ENCODE data around the gene CEP192.

The CEP192 gene, protein sequence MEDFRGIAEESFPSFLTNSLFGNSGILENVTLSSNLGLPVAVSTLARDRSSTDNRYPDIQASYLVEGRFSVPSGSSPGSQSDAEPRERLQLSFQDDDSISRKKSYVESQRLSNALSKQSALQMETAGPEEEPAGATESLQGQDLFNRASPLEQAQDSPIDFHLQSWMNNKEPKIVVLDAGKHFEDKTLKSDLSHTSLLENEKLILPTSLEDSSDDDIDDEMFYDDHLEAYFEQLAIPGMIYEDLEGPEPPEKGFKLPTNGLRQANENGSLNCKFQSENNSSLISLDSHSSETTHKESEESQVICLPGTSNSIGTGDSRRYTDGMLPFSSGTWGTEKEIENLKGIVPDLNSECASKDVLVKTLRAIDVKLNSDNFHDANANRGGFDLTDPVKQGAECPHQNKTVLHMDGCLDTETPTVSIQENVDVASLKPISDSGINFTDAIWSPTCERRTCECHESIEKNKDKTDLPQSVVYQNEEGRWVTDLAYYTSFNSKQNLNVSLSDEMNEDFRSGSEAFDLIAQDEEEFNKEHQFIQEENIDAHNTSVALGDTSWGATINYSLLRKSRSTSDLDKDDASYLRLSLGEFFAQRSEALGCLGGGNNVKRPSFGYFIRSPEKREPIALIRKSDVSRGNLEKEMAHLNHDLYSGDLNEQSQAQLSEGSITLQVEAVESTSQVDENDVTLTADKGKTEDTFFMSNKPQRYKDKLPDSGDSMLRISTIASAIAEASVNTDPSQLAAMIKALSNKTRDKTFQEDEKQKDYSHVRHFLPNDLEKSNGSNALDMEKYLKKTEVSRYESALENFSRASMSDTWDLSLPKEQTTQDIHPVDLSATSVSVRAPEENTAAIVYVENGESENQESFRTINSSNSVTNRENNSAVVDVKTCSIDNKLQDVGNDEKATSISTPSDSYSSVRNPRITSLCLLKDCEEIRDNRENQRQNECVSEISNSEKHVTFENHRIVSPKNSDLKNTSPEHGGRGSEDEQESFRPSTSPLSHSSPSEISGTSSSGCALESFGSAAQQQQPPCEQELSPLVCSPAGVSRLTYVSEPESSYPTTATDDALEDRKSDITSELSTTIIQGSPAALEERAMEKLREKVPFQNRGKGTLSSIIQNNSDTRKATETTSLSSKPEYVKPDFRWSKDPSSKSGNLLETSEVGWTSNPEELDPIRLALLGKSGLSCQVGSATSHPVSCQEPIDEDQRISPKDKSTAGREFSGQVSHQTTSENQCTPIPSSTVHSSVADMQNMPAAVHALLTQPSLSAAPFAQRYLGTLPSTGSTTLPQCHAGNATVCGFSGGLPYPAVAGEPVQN (N-terminal part only)

DNA sequence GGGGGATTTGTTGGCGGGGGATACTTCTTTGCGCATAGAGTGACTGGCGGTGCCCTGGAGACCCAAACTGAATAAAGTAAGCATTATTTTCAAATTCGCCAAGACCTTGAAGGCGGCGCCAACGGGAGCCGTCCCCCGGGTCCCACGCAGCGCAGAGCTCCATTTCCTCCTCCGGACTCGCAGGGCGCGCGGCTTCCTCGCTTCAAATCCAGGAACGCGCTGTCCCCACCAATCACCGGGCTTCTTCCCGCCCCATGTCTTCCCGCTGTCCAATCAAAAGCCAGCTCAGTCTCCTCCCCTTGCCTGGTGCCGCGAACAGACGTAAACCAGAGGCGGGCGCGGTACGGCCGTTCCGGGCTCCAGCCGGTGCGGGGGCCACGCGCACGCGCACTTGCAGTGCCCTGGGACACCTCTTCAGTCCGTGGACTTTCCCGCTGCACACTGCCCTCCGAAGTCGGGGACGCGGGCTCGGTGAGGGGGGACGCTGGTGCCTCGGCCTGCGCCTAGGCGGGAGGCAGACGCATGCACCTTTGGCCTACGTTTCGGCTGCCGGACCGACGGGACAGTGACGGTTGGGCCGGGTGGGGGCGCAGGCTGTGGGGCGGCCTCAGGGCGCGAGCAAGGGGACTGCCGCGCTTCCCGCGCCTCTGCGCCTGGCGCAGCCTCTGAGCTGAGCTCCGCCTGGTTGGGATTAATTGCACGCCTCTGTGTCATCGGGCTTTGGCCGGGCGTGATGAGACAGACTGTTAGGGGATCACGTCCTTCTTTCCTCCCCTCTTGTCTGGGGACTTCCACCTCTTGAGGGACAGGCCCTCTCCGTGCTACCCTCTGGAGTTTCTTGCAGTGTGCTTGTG lies at the start of gene CEP192:
TSS of gene CEP192 (plus strand) at position 396 of the 854 bp plus-strand sequence. CDS start 8,063 bp downstream, outside the sequence.
- H3K9me3 Mint-ChIP-seq, result no peaks in the 10 kb centered on the region
- H3K27ac Mint-ChIP-seq, result peak within 1 kb of the TSS; percentile 96
- H3K36me3 Mint-ChIP-seq (ENCODE audit: low read depth), result peaks cover 11% of the 10 kb centered on the region
- H3K4me3 Mint-ChIP-seq, result peak within 1 kb of the TSS; percentile 99
- H3K4me1 Mint-ChIP-seq (ENCODE audit: low read depth), result peaks cover 21% of the 10 kb centered on the region
- H3K27me3 Mint-ChIP-seq (ENCODE audit: low read depth), result no peaks in the 10 kb centered on the region

DNA sequence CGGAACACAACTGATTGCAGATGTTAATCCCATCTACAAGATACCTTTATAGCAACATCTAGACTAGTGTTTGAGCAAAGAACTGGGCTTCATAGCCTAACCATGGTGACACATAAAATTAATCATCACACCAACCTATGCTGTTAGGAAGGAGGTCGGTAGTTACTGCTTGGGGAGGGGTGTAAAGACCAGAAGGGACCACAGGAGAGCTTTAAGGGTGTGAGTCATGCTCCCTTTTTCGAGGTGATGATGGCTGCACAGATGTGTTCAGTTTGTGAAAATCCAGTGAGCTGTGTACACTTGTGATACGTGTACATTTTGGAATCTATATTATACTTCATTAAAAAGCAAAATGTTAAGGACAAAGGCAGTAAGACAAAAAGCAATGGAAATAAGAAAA lies 47.9 kb upstream of the CEP192 start:
- peaks cover 11% of the 10 kb centered on the region for H3K27me3 Mint-ChIP-seq (ENCODE audit: low read depth)
- peaks cover 14% of the 10 kb centered on the region for H3K4me1 Mint-ChIP-seq (ENCODE audit: low read depth)
- no peaks in the 10 kb centered on the region for H3K9me3 Mint-ChIP-seq
- H3K36me3 Mint-ChIP-seq (ENCODE audit: low read depth), result peaks cover 2% of the 10 kb centered on the region
- H3K27ac Mint-ChIP-seq, result no peak overlapping the region
- H3K4me3 Mint-ChIP-seq, result no peak overlapping the region

DNA sequence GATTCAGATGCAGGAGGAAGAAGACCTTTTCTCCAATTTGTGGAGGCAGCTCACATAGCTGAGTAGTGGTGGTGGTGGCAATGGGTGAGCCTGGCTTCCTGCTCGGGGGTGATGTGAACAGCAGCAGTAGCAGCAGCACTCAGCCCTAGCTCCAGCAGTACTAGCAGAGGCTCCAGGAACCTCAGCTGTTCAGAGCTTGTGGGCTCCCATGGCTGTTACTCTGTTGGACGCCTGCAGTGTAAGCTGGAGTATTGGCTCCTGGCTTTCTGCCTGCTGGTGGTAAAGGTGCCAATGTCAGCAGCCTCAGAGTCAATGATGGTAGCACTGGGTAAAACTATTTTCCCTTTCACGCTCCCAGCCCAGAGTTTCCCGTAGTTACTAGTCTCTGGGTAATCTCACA lies 46.5 kb upstream of the CEP192 start:
- Mint-ChIP-seq H3K4me3 (no peak overlapping the region), H3K9me3 (no peaks in the 10 kb centered on the region), H3K4me1 (ENCODE audit: low read depth) (peaks cover 16% of the 10 kb centered on the region)

DNA sequence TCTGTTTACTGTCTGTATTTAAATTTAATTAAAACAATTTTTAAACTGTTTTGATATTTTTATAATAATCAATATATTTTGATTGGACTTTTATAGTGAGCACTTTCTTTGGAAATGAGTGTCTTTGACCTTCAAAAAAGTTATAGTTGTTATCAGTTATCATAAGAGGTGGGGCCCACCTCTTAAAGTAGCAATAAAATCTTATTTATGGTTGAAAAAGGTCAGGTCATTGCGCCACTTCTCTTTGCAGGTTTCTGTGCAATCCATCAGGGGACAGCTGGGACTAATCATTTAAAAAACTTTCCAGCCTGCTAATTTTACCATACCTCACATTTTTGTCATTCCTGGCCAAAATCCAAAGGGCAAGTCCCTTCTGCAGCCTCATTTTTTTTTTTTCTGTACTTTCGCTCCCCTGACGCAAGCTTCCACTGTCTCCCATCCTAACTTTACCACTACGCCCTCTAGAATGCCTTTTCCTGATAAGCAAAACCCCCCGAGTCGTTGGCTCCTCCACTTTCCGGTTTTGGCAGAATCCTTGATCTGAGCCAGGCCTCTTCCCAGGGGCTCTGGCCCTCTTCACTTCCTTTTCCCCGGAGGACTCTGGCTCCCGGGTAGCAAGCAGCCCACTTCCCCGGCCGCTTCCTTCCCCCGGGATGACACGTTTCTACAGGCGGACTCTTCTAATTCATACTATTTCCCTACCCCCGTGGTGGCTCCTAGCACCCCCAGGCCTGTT lies 44.4 kb upstream of the CEP192 start:
- no peaks in the 10 kb centered on the region for H3K9me3 Mint-ChIP-seq
- H3K36me3 Mint-ChIP-seq (ENCODE audit: low read depth), result peaks cover 14% of the 10 kb centered on the region
- peak overlapping the region; percentile 100 for H3K27ac Mint-ChIP-seq
- peaks cover 25% of the 10 kb centered on the region for H3K4me1 Mint-ChIP-seq (ENCODE audit: low read depth)
- H3K4me3 Mint-ChIP-seq, result peak overlapping the region; percentile 100
- peaks cover 4% of the 10 kb centered on the region for H3K27me3 Mint-ChIP-seq (ENCODE audit: low read depth)

More for the DNA sequence above, 46.5 kb upstream of the CEP192 start:
- Mint-ChIP-seq H3K27ac (no peak overlapping the region), H3K36me3 (ENCODE audit: low read depth) (peaks cover 6% of the 10 kb centered on the region), H3K27me3 (ENCODE audit: low read depth) (peaks cover 8% of the 10 kb centered on the region)

DNA sequence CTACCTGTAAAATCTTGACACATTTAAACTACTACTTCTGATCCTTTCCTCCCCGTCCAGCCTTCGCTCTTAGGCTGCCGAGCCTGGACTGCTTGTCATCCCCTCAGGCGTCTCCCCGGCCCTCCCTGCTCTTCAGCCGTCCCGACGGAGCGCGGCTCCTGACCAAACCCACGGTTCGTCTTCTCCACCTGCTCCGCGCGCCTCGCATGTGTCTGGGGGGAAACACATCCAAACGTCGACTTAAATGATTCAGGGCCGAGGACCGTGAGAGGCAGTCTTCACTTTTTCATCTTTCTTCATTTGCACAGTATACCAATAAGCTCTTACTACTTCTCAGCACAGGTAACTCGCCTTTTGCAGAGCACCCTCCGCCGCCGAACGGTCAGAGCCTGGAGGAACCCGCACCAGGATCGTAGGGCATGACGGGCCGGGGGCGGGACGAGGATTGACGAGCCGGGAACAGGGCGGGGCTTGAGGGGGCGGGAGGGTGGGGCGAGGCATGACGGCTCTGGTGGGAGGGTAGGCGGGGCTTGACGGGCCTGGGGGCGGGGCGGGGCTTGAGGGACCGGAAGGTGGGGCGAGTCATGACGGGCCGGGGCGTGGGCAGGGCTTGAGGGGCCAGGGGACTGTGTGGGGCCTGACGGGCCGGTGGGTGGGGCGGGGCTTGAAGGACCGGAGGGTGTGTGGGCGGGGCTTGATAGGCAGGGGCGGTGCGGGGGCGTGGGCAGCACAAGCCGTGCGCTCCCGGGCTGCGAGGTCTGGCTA lies 43.7 kb upstream of the CEP192 start, which contains the start of gene SEH1L:
TSS of gene SEH1L (plus strand) at position 727 of the 765 bp plus-strand sequence. CDS start 111 bp downstream, outside the sequence.
- Mint-ChIP-seq H3K4me3 (peak within 1 kb of the TSS; percentile 100), H3K4me1 (ENCODE audit: low read depth) (peaks cover 25% of the 10 kb centered on the region), H3K9me3 (no peaks in the 10 kb centered on the region), H3K27ac (peak within 1 kb of the TSS; percentile 100), H3K36me3 (ENCODE audit: low read depth) (peaks cover 14% of the 10 kb centered on the region), H3K27me3 (ENCODE audit: low read depth) (peaks cover 4% of the 10 kb centered on the region)

DNA sequence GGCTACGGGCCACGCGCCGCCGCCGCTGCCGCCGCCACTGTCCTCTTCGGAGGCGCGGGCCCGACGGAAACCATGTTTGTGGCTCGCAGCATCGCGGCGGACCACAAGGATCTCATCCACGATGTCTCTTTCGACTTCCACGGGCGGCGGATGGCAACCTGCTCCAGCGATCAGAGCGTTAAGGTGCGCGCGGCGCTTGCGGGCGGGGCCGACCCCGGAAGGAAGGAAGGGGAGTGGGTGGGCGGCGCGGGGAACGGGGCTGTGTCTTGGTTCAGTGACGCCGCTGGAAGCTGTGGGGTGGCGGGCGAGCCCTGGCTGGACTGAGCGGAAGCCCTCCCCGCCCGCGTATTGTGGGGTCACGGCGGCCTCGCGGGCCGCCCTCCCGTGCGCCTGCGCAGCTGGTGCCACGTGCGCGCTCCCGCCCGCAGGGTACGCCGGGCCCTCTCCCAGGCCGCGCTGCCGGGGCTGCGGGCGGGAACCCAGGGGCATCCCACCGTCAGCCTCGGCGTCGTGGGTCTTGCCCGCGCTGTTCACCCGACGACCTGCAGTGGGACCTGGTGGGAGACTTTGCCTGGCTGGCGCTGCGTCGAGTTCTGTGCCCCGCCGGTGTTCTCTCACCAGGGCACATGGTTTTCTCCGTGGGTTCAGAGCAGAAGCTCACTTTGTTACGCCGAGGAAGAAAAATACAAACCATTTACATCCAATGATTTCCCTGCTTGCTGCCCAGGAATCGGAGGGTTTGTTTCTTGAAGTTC lies 42.9 kb upstream of the CEP192 start:
- H3K4me3 Mint-ChIP-seq, result peak overlapping the region; percentile 100
- H3K27ac Mint-ChIP-seq, result peak overlapping the region; percentile 100
- peaks cover 28% of the 10 kb centered on the region for H3K4me1 Mint-ChIP-seq (ENCODE audit: low read depth)
- H3K36me3 Mint-ChIP-seq (ENCODE audit: low read depth), result peaks cover 17% of the 10 kb centered on the region
- peaks cover 2% of the 10 kb centered on the region for H3K27me3 Mint-ChIP-seq (ENCODE audit: low read depth)
- no peaks in the 10 kb centered on the region for H3K9me3 Mint-ChIP-seq

DNA sequence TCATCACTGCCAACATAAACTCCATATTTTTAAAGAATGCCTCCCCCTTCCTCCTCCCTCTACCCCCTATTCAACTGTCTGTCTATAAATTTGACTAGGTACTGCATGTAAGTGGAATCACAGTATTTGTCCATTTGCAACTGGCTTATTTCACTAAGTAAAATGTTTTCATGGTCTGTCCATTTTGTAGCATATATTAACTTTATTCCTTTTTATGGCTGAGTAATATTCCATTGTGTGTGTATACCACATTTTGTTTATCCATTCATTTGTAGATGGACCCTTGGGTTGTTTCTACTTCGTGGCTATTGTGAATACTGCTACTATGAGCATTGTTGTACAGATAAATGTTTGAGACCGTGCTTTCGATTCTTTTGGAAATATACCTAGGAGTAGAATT lies 32.7 kb upstream of the CEP192 start:
- H3K36me3 Mint-ChIP-seq (ENCODE audit: low read depth), result peaks cover 29% of the 10 kb centered on the region
- H3K4me1 Mint-ChIP-seq (ENCODE audit: low read depth), result peaks cover 5% of the 10 kb centered on the region
- H3K27me3 Mint-ChIP-seq (ENCODE audit: low read depth), result no peaks in the 10 kb centered on the region
- H3K4me3 Mint-ChIP-seq, result no peak overlapping the region
- H3K9me3 Mint-ChIP-seq, result no peaks in the 10 kb centered on the region
- no peak overlapping the region for H3K27ac Mint-ChIP-seq

DNA sequence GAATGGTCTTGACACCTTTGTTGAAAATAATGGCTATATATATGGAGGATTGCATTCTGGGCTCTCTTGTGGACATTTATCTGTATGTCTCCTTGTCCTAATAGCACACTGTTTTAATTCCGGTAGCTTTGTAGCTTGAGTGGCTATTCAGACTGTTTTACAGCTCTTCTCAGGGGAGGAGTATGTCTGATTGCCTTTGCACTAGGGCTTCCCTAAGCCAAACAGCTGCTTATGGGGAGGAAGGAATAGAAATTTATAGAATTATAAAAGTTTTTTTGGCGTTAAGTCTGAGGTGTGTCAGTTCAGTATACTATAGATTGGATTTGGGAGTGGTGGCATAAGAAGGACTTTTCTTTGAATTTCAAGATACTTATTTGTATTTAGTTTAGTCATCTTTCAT lies 30.8 kb upstream of the CEP192 start:
- Mint-ChIP-seq H3K9me3 (no peaks in the 10 kb centered on the region), H3K4me3 (no peak overlapping the region)

DNA sequence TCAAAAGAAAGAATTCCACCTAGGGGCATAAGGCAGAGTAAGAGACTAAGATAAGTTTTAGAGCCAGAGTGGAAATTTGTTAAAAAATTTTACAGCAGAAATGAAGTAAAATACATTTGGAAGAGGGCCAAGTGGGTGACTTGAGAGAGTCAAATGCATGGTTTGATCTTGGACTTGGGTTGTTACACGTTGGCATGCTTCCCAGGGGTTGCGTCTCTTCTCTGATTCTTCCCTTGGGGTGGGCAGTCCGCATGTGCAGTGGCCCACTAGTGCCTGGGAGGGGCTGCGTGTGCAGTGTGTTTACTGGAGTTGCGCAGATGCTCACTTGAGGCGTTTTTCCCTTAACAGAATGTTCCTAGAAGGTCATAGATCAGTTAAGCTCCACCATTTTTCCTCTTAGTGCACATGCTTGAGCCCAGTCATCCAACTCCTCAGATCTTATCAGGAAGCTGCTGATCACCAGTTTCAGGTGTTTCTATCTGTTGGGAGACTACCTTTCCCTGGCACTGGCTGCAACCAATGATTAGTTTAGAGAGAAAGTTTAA lies 30.2 kb upstream of the CEP192 start:
- no peaks in the 10 kb centered on the region for H3K9me3 Mint-ChIP-seq
- H3K4me1 Mint-ChIP-seq (ENCODE audit: low read depth), result peaks cover 5% of the 10 kb centered on the region
- H3K27me3 Mint-ChIP-seq (ENCODE audit: low read depth), result no peaks in the 10 kb centered on the region

More for the DNA sequence above, 30.8 kb upstream of the CEP192 start:
- H3K36me3 Mint-ChIP-seq (ENCODE audit: low read depth), result peaks cover 35% of the 10 kb centered on the region
- H3K27ac Mint-ChIP-seq, result no peak overlapping the region
- H3K27me3 Mint-ChIP-seq (ENCODE audit: low read depth), result no peaks in the 10 kb centered on the region
- peaks cover 5% of the 10 kb centered on the region for H3K4me1 Mint-ChIP-seq (ENCODE audit: low read depth)

DNA sequence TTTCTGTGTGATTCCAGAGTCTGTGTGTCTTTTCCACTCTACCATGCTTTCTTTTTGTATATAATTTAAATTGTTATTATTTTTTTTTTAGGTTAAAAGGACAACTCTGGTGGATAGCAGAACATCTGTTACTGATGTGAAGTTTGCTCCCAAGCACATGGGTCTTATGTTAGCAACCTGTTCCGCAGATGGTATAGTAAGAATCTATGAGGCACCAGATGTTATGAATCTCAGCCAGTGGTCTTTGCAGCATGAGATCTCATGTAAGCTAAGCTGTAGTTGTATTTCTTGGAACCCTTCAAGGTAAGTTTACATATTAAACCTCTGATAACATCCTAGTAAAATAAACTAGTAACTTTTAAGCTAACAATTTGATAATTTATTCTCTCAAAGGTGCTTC lies 28.1 kb upstream of the CEP192 start:
- no peaks in the 10 kb centered on the region for H3K9me3 Mint-ChIP-seq
- H3K27ac Mint-ChIP-seq, result no peak overlapping the region
- H3K36me3 Mint-ChIP-seq (ENCODE audit: low read depth), result peaks cover 39% of the 10 kb centered on the region
- no peak overlapping the region for H3K4me3 Mint-ChIP-seq
- H3K4me1 Mint-ChIP-seq (ENCODE audit: low read depth), result peaks cover 7% of the 10 kb centered on the region
- H3K27me3 Mint-ChIP-seq (ENCODE audit: low read depth), result no peaks in the 10 kb centered on the region

More for the DNA sequence above, 30.2 kb upstream of the CEP192 start:
- Mint-ChIP-seq H3K4me3 (no peak overlapping the region), H3K27ac (no peak overlapping the region), H3K36me3 (ENCODE audit: low read depth) (peaks cover 36% of the 10 kb centered on the region)

DNA sequence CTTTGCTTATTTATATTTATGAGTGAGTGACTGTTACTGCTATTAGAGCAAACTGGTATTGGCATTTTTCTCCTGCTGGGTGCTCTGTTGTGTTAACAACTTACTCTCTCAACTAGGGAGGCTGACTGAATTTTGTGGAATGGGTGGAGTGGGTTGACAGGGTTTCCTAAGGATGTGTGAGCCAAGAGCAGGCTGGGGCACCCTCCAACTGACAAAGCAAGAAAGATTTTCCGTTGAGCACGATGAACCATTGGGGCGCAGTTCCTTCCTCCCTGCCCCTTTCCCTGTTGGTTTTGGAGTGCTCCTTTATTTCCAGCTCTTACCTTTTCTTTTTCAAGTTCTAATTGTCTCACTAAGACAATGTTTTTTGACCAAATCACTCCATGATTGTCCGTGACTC lies 23.0 kb upstream of the CEP192 start:
- H3K4me1 Mint-ChIP-seq (ENCODE audit: low read depth), result peaks cover 14% of the 10 kb centered on the region

More for the DNA sequence above, 23.0 kb upstream of the CEP192 start:
- H3K36me3 Mint-ChIP-seq (ENCODE audit: low read depth), result peaks cover 39% of the 10 kb centered on the region
- H3K4me3 Mint-ChIP-seq, result no peak overlapping the region
- no peaks in the 10 kb centered on the region for H3K9me3 Mint-ChIP-seq
- H3K27me3 Mint-ChIP-seq (ENCODE audit: low read depth), result no peaks in the 10 kb centered on the region
- no peak overlapping the region for H3K27ac Mint-ChIP-seq
